NK-92 (cell line): ENCODE measurements around the gene SCMH1.
"Not testable (repeated sequence)": the region's sequence is repeated elsewhere in the genome, so short reads cannot be mapped to it uniquely, and the experiment has no call there.

Experiments used
- DNase-seq: peaks from one replicate; lab custom pipeline; 2025; ENCODE audit not compliant: unreplicated experiment; lab: John Stamatoyannopoulos, UW

SCMH1 gene

DNA sequence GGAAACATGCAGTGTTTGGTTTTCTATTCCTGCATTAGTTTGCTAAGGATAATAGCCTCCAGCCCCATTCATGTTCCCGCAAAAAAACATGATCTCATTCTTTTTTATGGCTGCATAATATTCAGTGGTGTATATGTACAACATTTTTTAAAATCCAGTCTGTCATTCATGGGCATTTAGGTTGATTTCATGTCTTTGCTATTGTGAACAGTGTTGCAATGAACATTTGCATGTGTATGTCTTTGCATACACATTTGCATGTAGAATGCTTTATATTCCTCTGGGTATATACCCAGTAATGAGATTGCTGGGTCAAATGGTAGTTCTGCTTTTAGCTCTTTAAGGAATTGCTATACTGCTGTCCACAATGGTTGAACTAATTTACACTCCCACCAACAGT lies 9.0 kb upstream of the SCMH1 start:
- not testable (repeated sequence) for DNase-seq

- no peak for DNase-seq
Measured at GRCh38 chr1:41249319-41249718, 7.2 kb upstream of the SCMH1 start.

DNA sequence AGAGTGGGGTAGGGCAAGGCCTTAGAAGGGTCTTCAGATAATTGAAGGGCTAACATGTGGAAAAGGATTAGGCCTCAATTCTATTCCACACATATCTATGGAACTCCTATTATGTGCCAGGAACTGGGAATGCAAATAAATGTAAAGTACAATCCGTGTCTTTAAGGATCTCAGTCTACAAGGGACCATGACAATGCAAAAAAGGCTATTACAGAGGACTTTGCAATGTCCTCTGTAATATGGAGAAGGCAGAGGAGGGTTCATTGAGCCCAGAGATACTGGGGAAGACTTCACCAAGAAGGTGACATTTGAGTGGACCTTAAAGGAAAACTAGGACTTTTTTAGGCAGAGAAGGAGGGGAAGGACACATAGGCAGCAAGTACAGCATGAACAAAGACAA lies 4.5 kb upstream of the SCMH1 start:
- DNase-seq = no peak

DNA sequence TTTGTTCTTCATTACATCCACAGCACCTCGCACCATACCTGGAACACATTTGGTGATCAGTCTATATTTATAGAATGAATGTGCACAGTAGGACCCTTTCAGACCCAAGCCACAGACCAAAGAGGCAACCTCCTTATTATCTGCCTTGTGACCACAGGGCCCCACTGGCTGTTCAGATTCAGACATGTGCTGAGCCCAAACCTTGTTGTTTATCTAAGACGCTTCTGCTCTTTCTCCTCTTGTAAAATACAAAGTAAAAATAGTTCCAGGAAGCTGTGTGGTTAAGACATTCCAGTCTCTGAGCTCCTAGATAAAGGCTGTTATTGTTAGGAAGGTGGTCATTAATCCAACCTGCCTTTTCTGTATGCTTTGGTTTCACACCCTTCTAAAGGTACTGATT lies 3.6 kb upstream of the SCMH1 start:
- DNase-seq = no peak

DNA sequence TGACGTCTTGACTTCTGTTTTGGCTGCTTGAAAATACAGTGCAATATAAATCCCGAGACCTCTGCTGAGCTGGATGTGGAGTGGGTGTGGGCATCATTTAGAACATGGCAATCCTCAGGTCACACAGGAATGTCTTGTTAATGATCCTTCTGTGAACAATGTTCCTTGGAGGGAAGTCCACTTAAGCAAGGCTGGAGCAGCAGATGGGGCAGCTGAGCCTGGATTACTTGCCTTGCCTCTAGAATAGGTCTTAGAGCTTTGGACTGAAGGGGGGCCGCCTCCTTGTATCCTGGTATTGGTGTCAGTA lies 926 bp upstream of the SCMH1 start:
- DNase-seq = no peak

GRCh38 chr1:41242342-41243078 lies 404 bp upstream of the SCMH1 start:
- no peak for DNase-seq

- no peak for DNase-seq
Measured at GRCh38 chr1:41241354-41241748, 755 bp downstream of the SCMH1 start.

- DNase-seq = no peak
Measured at GRCh38 chr1:41240781-41241353, 1.2 kb downstream of the SCMH1 start.

DNA sequence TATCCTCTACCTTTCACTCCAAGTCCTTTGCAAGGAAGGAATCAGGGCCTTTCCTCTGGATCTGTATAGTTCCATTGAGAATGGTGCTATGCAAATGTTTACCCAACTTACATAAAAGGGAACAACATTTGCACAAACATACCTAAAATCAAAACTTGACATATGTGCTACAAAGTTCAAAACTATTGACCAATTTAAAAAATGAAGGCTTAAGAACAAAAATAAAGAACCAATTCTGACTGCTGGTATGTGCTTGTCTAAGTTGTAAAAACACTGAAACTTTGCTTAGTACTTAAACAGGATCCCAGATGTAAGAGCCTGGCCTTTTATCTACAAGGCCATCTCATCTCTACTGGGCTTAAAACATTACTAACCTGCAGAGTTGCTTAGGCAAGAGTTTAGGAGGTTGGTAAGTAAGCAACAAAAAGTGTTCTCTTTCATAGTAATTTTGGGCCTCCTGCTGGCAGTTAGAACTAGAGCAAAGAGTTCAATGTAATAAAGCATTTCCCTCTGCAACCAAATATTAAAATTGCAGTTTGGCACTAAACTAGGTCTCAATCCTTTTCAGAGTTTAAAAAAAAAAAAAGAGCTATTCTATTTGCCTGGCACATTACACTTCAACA lies 2.0 kb downstream of the SCMH1 start:
- DNase-seq = no peak

DNA sequence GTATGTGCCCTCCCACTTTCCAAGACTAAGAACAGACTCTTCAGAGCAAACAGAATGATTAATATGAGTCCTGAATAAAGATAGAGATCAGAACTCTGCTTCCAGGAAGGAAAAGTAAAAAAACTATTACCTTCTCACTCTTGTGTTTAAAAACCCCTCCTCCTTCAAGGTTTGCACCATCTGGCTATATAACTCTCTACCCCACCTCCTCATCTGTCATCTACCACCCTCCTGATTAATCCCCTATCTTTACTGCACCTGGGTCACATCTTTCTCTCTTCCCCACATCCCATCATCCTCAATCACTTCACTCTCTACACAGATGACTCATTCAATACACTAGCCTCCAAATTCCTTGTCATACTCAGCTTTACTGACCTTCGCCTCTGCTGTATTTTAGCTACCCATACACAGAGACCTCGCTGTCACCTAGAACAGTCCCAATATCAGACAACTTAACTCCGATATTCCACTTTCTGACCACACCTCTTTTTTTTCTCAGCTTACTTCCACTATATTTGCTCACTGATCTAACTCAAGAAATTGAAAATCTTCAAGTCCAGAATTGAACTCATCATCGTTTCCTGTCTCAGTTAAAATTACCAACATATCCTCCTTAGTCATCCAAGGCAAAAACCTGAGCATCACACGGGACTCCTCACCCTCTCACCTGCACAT lies 3.7 kb downstream of the SCMH1 start:
- DNase-seq = no peak

DNA sequence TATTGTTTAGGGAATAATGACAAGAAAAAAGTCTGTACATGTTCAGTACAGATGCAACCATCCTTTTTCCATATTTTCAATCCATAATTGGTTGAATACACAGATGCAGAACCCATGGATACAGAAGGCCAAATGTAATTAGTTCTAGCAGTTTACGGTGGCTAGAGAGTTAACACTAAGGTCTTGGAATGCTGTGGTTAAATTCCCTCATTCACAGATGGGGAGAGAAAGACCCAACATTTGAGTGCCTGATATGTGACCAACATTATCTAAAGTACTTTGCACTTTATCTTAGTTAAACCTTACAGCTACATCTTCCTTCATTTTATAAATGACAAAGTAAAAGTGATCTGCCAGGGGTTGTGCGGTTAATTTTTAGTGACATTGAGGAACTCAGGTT lies 5.3 kb downstream of the SCMH1 start:
- no peak for DNase-seq

DNA sequence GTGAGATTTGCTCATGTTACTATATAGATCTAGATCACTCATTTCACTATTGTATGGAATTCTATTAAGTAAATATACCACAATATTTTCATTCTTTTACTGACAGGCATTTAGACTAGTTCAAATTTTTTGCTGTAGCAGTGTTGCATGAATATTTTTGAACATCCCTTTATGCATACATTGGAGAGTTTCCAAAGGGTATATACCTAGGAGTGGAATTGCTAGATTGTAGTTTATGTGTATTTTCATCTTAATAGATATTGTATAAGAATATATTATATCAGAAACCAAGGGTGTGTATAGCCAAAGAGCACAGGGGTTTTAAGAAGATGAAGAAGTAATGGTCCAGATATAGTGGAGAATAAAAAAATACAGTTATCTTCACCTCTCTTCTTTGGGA lies 6.2 kb downstream of the SCMH1 start:
- DNase-seq = no peak

GRCh38 chr1:41233708-41234107 lies 8.4 kb downstream of the SCMH1 start:
- DNase-seq = no peak

DNA sequence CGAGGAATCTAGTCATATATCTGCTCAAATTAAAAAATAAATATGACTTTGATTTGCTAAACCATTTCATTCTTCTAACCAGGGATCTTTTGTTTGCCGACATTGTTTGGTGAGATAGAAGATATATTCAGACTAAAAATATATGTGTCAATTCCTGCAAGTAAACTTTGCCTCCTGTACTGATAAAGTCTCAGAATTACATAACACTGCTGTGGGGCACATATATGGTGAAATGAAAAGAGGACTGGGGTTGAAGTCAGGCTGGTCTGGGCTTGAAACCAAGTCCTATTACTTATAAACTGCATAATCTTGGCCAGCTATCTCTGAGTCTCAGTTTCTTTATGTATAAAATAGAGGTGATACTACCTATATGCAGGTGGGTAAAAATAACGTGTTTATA lies 9.8 kb downstream of the SCMH1 start:
- DNase-seq = no peak

- DNase-seq = no peak
Measured at GRCh38 chr1:41230656-41231055, 11.4 kb downstream of the SCMH1 start.

DNA sequence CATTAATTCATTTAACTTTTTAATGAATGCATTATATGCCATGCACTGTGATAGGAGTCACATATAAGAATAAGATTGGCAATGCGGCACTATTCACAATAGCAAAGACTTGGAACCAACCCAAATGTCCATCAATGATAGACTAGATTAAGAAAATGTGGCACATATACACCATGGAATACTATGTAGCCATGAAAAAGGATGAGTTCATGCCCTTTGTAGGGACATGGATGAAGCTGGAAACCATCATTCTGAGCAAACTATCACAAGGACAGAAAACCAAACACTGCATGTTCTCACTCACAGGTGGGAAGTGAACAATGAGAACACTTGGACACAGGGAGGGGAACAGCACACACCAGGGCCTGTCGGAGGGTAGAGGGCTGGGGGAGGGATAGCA lies 12.9 kb downstream of the SCMH1 start:
- not testable (repeated sequence) for DNase-seq

DNA sequence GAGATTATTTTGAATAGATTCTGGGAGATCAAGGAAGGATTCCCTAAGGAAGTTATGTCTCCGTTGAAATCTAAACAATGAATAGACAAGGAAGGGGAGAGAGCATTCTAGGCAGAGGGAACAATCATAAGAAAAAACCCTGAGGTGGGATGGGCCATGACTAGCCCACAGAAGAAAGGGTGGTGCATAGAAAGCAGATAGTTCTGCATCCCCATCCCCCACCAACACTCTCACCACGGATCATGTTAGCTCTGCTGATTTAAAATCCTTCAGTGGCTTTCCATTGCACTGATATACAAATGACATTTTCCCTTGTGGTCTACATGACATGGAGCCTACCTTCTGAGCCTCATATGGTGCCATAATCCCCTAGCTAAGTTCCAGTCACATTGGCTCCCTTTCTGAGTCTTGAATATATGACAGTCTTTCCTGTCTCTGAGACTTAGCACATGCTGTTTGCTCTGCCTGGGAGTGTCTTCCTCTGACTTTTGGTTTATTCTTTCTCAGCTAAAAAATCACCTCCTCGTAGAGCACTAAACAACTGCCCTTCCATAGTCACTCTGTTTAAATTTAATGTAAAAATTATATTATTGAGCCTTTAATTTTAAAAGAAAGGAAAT lies 15.2 kb downstream of the SCMH1 start:
- no peak for DNase-seq

DNA sequence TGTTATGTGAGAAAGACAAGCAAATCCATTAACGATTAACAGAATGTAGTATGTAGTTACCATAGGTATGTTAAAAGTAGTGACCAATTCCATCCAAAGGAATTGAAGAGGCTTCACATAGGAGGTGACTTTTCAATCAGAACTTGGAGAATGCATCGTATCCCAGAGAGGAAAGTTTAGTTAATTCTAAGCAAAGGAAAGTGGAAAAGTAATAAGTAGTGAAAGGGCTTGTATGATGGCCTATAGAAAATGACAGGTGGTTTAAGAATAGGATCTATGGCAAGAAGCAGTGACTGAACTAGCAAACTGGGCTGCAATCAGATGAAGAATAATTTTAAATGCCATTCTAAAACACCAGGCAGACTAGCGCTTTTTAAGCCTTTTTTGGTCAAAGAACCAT lies 16.6 kb downstream of the SCMH1 start:
- no peak for DNase-seq

DNA sequence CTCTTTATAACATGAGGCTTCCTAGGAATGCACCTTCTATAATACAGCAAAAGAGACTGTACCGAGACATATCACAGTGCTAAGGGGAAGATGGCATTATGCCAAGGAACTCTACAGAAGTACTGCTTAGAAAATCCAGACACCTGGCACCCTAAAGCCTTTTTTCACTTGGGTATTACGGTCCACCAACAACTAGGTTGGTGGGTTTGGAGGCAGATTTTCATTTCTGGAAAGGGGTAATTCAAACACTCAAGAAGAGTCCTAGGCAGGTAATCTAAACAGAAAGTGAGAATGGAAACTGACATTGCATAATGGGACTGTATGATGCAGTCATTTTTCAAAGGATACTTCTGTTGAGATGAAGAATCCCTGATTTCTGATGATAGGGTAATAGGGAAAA lies 19.6 kb downstream of the SCMH1 start:
- no peak for DNase-seq

DNA sequence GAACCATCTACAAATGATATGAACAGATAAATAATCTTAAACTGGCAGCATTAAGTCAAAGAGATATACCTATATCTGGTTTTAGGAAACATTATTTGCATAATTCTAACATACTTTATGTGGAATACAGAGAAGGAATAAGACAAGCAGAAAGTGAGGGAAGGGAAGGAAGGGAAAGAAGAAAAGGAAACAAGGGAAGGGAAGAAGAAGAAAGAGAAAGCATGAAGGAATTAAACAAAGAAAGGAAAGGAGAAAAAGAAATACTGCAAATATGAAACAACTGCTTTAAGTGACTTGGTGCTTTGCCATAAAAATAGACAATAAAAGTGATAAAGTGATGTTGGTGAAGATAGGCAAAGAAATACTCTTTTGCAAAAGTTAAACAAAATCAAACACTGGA lies 20.1 kb downstream of the SCMH1 start:
- no peak for DNase-seq

DNA sequence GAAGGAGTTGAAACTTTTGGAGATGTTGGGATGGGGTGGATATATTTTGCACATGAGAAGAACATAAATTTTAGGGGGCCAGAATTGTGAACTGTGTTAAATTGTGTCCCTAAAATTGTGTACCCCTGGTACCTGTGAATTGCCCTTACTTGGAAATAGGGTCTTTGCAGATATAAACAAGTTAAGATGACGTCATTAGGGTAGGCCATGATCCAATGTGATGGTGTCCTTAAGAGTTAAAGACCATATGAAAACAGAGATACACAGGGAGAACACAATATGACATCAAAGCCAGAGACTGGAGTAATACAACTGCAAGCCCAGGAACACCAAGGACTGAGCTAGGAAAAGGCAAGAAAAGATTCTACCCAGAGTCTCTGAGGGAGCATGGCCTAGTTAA lies 24.0 kb downstream of the SCMH1 start:
- DNase-seq = no peak

DNA sequence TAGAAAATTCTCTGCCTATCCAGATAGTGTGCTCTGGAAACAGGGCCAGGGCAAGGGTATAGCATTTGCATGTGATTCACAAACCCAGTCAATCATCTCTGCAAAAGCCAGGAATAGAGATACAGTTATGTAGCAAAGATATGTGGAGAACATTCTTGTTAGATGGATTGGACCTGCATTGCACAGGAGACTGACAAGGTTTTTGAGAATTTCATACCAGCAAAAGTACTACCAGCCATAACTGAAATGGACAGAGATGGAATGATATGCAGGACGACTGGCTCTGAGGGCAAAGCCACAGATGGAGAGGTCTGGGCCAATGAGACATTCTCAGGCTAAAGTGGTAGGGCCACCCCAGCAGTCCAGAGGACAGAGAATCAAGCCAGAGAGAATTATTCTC lies 24.7 kb downstream of the SCMH1 start:
- no peak for DNase-seq
